Spleen (tissue), 11 donors: ENCODE measurements around the gene ZNF532. TPM values are rescaled to one million over a fixed set of nuclear protein-coding genes. Genes with fewer than 3 reads are reported as not detected.

Experiments used
- DNase-seq: peaks from one replicate; pipeline ENCODE4 v3.0.0-alpha.2; 2020
- H3K27ac ChIP-seq, 8 donors: fragments of 200-600 bp; sonication (generic) in 7 of 8; 1 replicate in 4 of 8; 2 replicates in 4 of 8; pipeline versions ENCODE4 v1.5.0 to v1.8.0; 2016 to 2021; ENCODE audit warnings: inconsistent platforms in 4 of 8, mild to moderate bottlenecking in 4 of 8, moderate library complexity in 1 of 8
- H3K27me3 ChIP-seq, 7 donors: fragments of 200-600 bp; sonication (generic) in 6 of 7; replicated peaks in 1 of 7; 1 replicate in 4 of 7; 2 replicates in 3 of 7; pipeline versions ENCODE4 v1.5.0 to v1.8.0; 2016 to 2021; ENCODE audit warnings: inconsistent platforms in 3 of 7, mild to moderate bottlenecking in 1 of 7
- H3K36me3 ChIP-seq, 6 donors: fragments of 200-600 bp; sonication (generic) in 5 of 6; 1 replicate in 4 of 6; 2 replicates in 2 of 6; pipeline versions ENCODE4 v1.5.0 to v1.8.0; 2016 to 2021; ENCODE audit warnings: inconsistent platforms in 2 of 6
- H3K4me1 ChIP-seq, 6 donors: fragments of 200-600 bp; sonication (generic) in 5 of 6; 1 replicate in 3 of 6; 2 replicates in 3 of 6; pipeline versions ENCODE4 v1.5.0 to v1.8.0; 2016 to 2021; ENCODE audit warnings: inconsistent platforms in 3 of 6
- H3K4me3 ChIP-seq, 8 donors: fragments of 200-600 bp; sonication (generic) in 7 of 8; 1 replicate in 4 of 8; 2 replicates in 4 of 8; pipeline versions ENCODE4 v1.5.0 to v1.8.0; 2016 to 2021; ENCODE audit warnings: inconsistent platforms in 4 of 8, mild to moderate bottlenecking in 4 of 8, moderate library complexity in 2 of 8
- H3K9me3 ChIP-seq, 8 donors: fragments of 200-600 bp; sonication (generic) in 7 of 8; 1 replicate in 4 of 8; 2 replicates in 4 of 8; pipeline versions ENCODE4 v1.5.0 to v1.8.0; 2016 to 2021; ENCODE audit warnings: inconsistent platforms in 4 of 8
- CTCF ChIP-seq, 11 experiments: fragments of 200-600 bp in 7 of 11; fragments of 450-650 bp in 4 of 11; sonication (generic) in 4 of 11; IDR thresholded peaks in 8 of 11; conservative IDR thresholded peaks in 3 of 11; 1 replicate in 7 of 11; 2 replicates in 4 of 11; pipeline versions ENCODE4 v1.4.0 to v1.8.0; 2016 to 2021; ENCODE audit warnings: antibody characterized with exemption in 11 of 11, inconsistent platforms in 4 of 11, mild to moderate bottlenecking in 1 of 11
- POLR2A ChIP-seq, 3 donors: fragments of 450-650 bp; IDR thresholded peaks; one replicate each; pipeline ENCODE4 v1.5.1; 2017; ENCODE audit warnings: antibody characterized with exemption in 3 of 3, mild to moderate bottlenecking in 1 of 3
- POLR2AphosphoS5 ChIP-seq, 3 donors: sonication (generic); formaldehyde crosslinking; IDR thresholded peaks; one replicate each; pipeline ENCODE4 v1.5.1; 2017; ENCODE audit warnings: antibody characterized with exemption in 3 of 3
- WGBS, 5 donors: extraction: QIAGEN DNeasy Blood & Tissue Kit in 3 of 5; methylation state at CpG; one replicate each; pipeline versions ENCODE4 v1.1.5 to v1.1.7; 2013 to 2018; 5-methylcytosine and 5-hydroxymethylcytosine counted together
- intact Hi-C: fragments of 100-400 bp; cut with DNase I; formaldehyde crosslinking; loops from one replicate; pipeline ENCODE4 v1.15.0; 2023; ENCODE audit warnings: low total_unique reads
- polyA plus RNA-seq, 3 donors: library from polyadenylated mRNA; stranded (reverse); fragments of 200-250 nt; gene quantifications; one replicate each; pipeline ENCODE4 v1.2.1, GENCODE V29; 2013
- total RNA-seq, 7 donors: library from RNA; depleted of rRNA in 3 of 7; stranded (reverse); fragments of >200 nt in 3 of 7; fragmentation: NEBNext Ultra II Directional in 4 of 7; extraction: Animal tissue kit (Norgen Biotek cat#: 25700) in 4 of 7; gene quantifications; one replicate each; pipeline versions ENCODE4 v1.1.0 to v1.2.1, GENCODE V29; 2016 to 2021
- donor health status: healthy with polysubstance abuse.
- donor health status: DM: no; HTN: no; CAD: no; lungs with moderate emphysema.
- donor health status: DM: no; HTN: no; CAD: no.
- donor health status: Bipolar disorder and iron deficiency.
- donor health status: healthy.
- donor health status: DM: no; HTN: no; CAD: no.
- donor health status: DM: yes; HTN: yes; CAD: no.

Gene ZNF532
- total and polyA plus RNA-seq, 10 donors: 5.2 to 64.8 (median 42.4) TPM

- Histone ChIP-seq H3K9me3 (no peaks in the 10 kb centered on the region), H3K4me3 (no peak overlapping the region), H3K27me3 (no peaks in the 10 kb centered on the region), H3K36me3 (peaks cover 0 to 58% (median 40%) of the 10 kb centered on the region in 6 donors), H3K4me1 (peaks cover 6 to 26% (median 16%) of the 10 kb centered on the region in 6 donors), H3K27ac (no peak overlapping the region)
- 93 to 97% (median 95%) methylated on average over 6 of the region's 6 CpGs for WGBS, 5 donors
- no peak for DNase-seq
- TF ChIP-seq CTCF (IDR thresholded peaks at IDR 0.05 in 8 of 11, conservative IDR thresholded peaks at IDR 0.05 in 3 of 11) (no peak), POLR2AphosphoS5 (IDR thresholded peaks at IDR 0.05) (no peak), POLR2A (IDR thresholded peaks at IDR 0.05) (no peak)
- intact Hi-C loops: no loop called here
Observed at GRCh38 chr18:58979615-58980014, 114.9 kb downstream of the ZNF532 start.

- WGBS, 5 donors: 83 to 94% (median 85%) methylated on average over 4 of the region's 4 CpGs
- Histone ChIP-seq H3K4me3 (no peak overlapping the region), H3K27me3 (no peaks in the 10 kb centered on the region), H3K9me3 (no peaks in the 10 kb centered on the region), H3K4me1 (peaks cover 0 to 12% (median 5%) of the 10 kb centered on the region in 6 donors), H3K36me3 (peaks cover 0 to 59% (median 40%) of the 10 kb centered on the region in 6 donors), H3K27ac (no peak overlapping the region)
- intact Hi-C loops: no loop called here
- no peak for DNase-seq
- TF ChIP-seq POLR2A (IDR thresholded peaks at IDR 0.05) (no peak), CTCF (IDR thresholded peaks at IDR 0.05 in 8 of 11, conservative IDR thresholded peaks at IDR 0.05 in 3 of 11) (no peak), POLR2AphosphoS5 (IDR thresholded peaks at IDR 0.05) (no peak)
Observed at GRCh38 chr18:58980991-58981390, 116.3 kb downstream of the ZNF532 start.

GRCh38 chr18:58983260-58984155 is 118.8 kb downstream of the ZNF532 start:
- peaks cover 0 to 59% (median 40%) of the 10 kb centered on the region in 6 donors for H3K36me3 ChIP-seq
- peaks cover 0 to under 1% (median 0%) of the 10 kb centered on the region in 8 donors for H3K9me3 ChIP-seq
- no peak overlapping the region for H3K27ac ChIP-seq
- TF ChIP-seq POLR2AphosphoS5 (IDR thresholded peaks at IDR 0.05) (no peak), CTCF (IDR thresholded peaks at IDR 0.05 in 8 of 11, conservative IDR thresholded peaks at IDR 0.05 in 3 of 11) (no peak)
- DNase-seq: no peak
- WGBS, 5 donors: 88 to 95% (median 92%) methylated on average over 17 of the region's 17 CpGs
- H3K4me1 ChIP-seq: no peaks in the 10 kb centered on the region
- H3K27me3 ChIP-seq: no peaks in the 10 kb centered on the region
- H3K4me3 ChIP-seq: no peak overlapping the region
- intact Hi-C loops: no loop called here

GRCh38 chr18:58988600-58988999 is 123.9 kb downstream of the ZNF532 start:
- peaks cover 5 to 27% (median 23%) of the 10 kb centered on the region in 6 donors for H3K4me1 ChIP-seq
- intact Hi-C loops: no loop called here
- H3K27me3 ChIP-seq: no peaks in the 10 kb centered on the region
- no peak for TF ChIP-seq CTCF (IDR thresholded peaks at IDR 0.05 in 8 of 11, conservative IDR thresholded peaks at IDR 0.05 in 3 of 11)
- H3K9me3 ChIP-seq: peaks cover 0 to 21% (median 8%) of the 10 kb centered on the region in 8 donors
- 18 to 31% (median 22%) methylated on average over 2 of the region's 2 CpGs for WGBS, 5 donors
- H3K36me3 ChIP-seq: peaks cover 0 to 12% (median 7%) of the 10 kb centered on the region in 6 donors
- no peak for DNase-seq
- H3K4me3 ChIP-seq: no peak overlapping the region
- H3K27ac ChIP-seq: no peak overlapping the region
